GM12878 (cell line): ENCODE measurements around the gene NFKBIZ. TPM values are rescaled to one million over a fixed set of nuclear protein-coding genes. Genes with fewer than 3 reads are reported as not detected.

ENCODE experiments used
- ATAC-seq: fragments of 200-7000 bp; cut with Tn5 transposase; 3 replicates; pipeline ENCODE4 v1.9.1; 2020; ENCODE audit warnings: mild to moderate bottlenecking, moderate library complexity
- BruUV-seq: library from RNA; stranded (reverse); fragments of 400-500 nt; replicated peaks from 2 replicates; lab custom pipeline; 2021; lab: Mats Ljungman, UMichigan
- CTCF ChIA-PET: fragments of 300-600 bp; sonication (Branson Sonifier 250); formaldehyde crosslinking; extraction: SDS; loops from one replicate; lab custom pipeline; 2021; ENCODE audit warnings: inconsistent platforms; lab: Yijun Ruan, JAX
- POLR2A ChIA-PET: fragments of 350-600 bp; formaldehyde crosslinking; extraction: SDS; loops from one replicate; lab custom pipeline; 2021; ENCODE audit warnings: inconsistent platforms; lab: Charles Lee
- RAD21 ChIA-PET: fragments of 300-600 bp; sonication (Branson Sonifier 250); formaldehyde crosslinking; loops from one replicate; lab custom pipeline; 2023; ENCODE audit warnings: antibody characterized with exemption; ENCODE audit not compliant: unreplicated experiment; lab: Charles Lee
- SMC1A ChIA-PET: fragments of 300-600 bp; sonication (Branson Sonifier 250); formaldehyde crosslinking; loops from one replicate; lab custom pipeline; 2023; ENCODE audit not compliant: unreplicated experiment, uncharacterized antibody; lab: Charles Lee
- DNase-seq: peaks from one replicate; pipeline ENCODE4 v3.0.0-alpha.2; 2011; ENCODE audit warnings: low read depth, low spot score
- FAIRE-seq: peaks from 3 replicates; lab custom pipeline; 2011; peaks lifted over from hg19 to GRCh38; lab: Jason Lieb, UNC
- H2AFZ ChIP-seq: 2 replicates; pipeline ENCODE4 v1.6.0; 2011; ENCODE audit warnings: low read depth, low read length, control low read depth; ENCODE audit not compliant: control insufficient read depth
- H3K27ac ChIP-seq: 2 replicates; pipeline ENCODE4 v1.5.1; 2011; ENCODE audit warnings: control low read depth; ENCODE audit not compliant: control insufficient read depth, insufficient read depth
- H3K27me3 ChIP-seq, 2 experiments: replicated peaks in 1 of 2; 2 replicates each; pipeline versions ENCODE4 v1.6.0 to v1.6.1; 2011; ENCODE audit warnings: low read length in 1 of 2; ENCODE audit not compliant: control insufficient read depth in 2 of 2, insufficient read depth in 2 of 2
- H3K36me3 ChIP-seq, 2 experiments: 2 replicates each; pipeline ENCODE4 v1.5.1; 2011; ENCODE audit warnings: low read length in 1 of 2; ENCODE audit not compliant: control insufficient read depth in 2 of 2, insufficient read depth in 2 of 2
- H3K4me1 ChIP-seq: 2 replicates; pipeline ENCODE4 v1.6.1; 2011; ENCODE audit warnings: mild to moderate bottlenecking, low read length, moderate library complexity, mixed read lengths; ENCODE audit not compliant: control insufficient read depth, insufficient read depth
- H3K4me2 ChIP-seq: 2 replicates; pipeline ENCODE4 v1.6.0; 2011; ENCODE audit warnings: control low read depth; ENCODE audit not compliant: control insufficient read depth, insufficient read depth
- H3K4me3 ChIP-seq: fragments of 200-600 bp; sonication (generic); 2 replicates; pipeline ENCODE4 v1.5.1; 2016
- H3K79me2 ChIP-seq: 2 replicates; pipeline ENCODE4 v1.6.0; 2011; ENCODE audit warnings: low read length; ENCODE audit not compliant: control insufficient read depth, insufficient read depth
- H3K9ac ChIP-seq: 2 replicates; pipeline ENCODE4 v1.8.0; 2011; ENCODE audit warnings: low read length, control low read depth, mixed read lengths; ENCODE audit not compliant: control insufficient read depth, insufficient read depth
- H3K9me3 ChIP-seq: replicated peaks from 3 replicates; pipeline ENCODE4 v1.5.1; 2011; ENCODE audit warnings: mild to moderate bottlenecking, low read length; ENCODE audit not compliant: control insufficient read depth, insufficient read depth
- H4K20me1 ChIP-seq: 2 replicates; pipeline ENCODE4 v1.6.0; 2011; ENCODE audit not compliant: control insufficient read depth, insufficient read depth
- BHLHE40 ChIP-seq, 2 experiments: fragments of 450-650 bp in 1 of 2; IDR thresholded peaks; 2 replicates each; pipeline ENCODE4 v1.6.1; 2011 to 2017; ENCODE audit warnings: low read depth in 2 of 2, borderline replicate concordance in 1 of 2, improper control_type of control experiment in 1 of 2, low read length in 1 of 2, mild to moderate bottlenecking in 1 of 2
- CHD2 ChIP-seq: IDR thresholded peaks from 2 replicates; pipeline ENCODE4 v1.6.1; 2011; ENCODE audit warnings: low read depth, low read length, improper control_type of control experiment, borderline replicate concordance
- CHD4 ChIP-seq: fragments of 200-600 bp; sonication (generic); IDR thresholded peaks from 2 replicates; pipeline ENCODE4 v1.6.1; 2016; ENCODE audit warnings: mild to moderate bottlenecking
- EP300 ChIP-seq, 2 experiments: fragments of 150-350 bp in 1 of 2; IDR thresholded peaks; 2 replicates each; pipeline ENCODE4 v1.6.1; 2011 to 2012; ENCODE audit warnings: low read depth in 2 of 2, low read length in 2 of 2, borderline replicate concordance in 1 of 2, improper control_type of control experiment in 1 of 2, inconsistent platforms in 1 of 2; ENCODE audit not compliant: control insufficient read depth in 1 of 2
- ESRRA ChIP-seq: IDR thresholded peaks from 2 replicates; pipeline ENCODE4 v1.6.1; 2012; ENCODE audit warnings: mild to moderate bottlenecking, low read length, improper control_type of control experiment
- FOXK2 ChIP-seq: fragments of 450-650 bp; IDR thresholded peaks from 2 replicates; pipeline ENCODE4 v1.6.1; 2017; ENCODE audit warnings: mild to moderate bottlenecking, moderate library complexity
- GABPA ChIP-seq: IDR thresholded peaks from 2 replicates; pipeline ENCODE4 v1.6.1; 2014; ENCODE audit warnings: antibody characterized with exemption, low read depth, mild to moderate bottlenecking, inconsistent platforms
- GATAD2B ChIP-seq: fragments of 450-650 bp; conservative IDR thresholded peaks from 2 replicates; pipeline ENCODE4 v1.6.1; 2017; ENCODE audit warnings: low read depth, mild to moderate bottlenecking, moderate library complexity
- HDGF ChIP-seq: fragments of 450-650 bp; IDR thresholded peaks from 2 replicates; pipeline ENCODE4 v1.6.1; 2016; ENCODE audit warnings: antibody characterized with exemption
- MEF2A ChIP-seq: IDR thresholded peaks from 2 replicates; pipeline ENCODE4 v1.6.1; 2011; ENCODE audit warnings: low read depth, mild to moderate bottlenecking, low read length, moderate library complexity; ENCODE audit not compliant: insufficient read depth
- MEF2B ChIP-seq: fragments of 450-650 bp; IDR thresholded peaks from 2 replicates; pipeline ENCODE4 v1.6.1; 2018; ENCODE audit warnings: mild to moderate bottlenecking, moderate library complexity; ENCODE audit not compliant: partially characterized antibody, poor library complexity, severe bottlenecking
- NFYB ChIP-seq: IDR thresholded peaks from 2 replicates; pipeline ENCODE4 v1.6.1; 2011; ENCODE audit warnings: low read depth, mild to moderate bottlenecking, low read length, improper control_type of control experiment, moderate library complexity; ENCODE audit not compliant: insufficient read depth
- NRF1 ChIP-seq: conservative IDR thresholded peaks from 2 replicates; pipeline ENCODE4 v1.6.1; 2011; ENCODE audit warnings: mild to moderate bottlenecking, low read depth, low read length, improper control_type of control experiment
- PML ChIP-seq: IDR thresholded peaks from 2 replicates; pipeline ENCODE4 v1.6.1; 2012; ENCODE audit warnings: low read length, inconsistent platforms
- POU2F2 ChIP-seq: IDR thresholded peaks from 3 replicates; pipeline ENCODE4 v1.6.1; 2011; ENCODE audit warnings: low read depth, mild to moderate bottlenecking, low read length, borderline replicate concordance
- RFX5 ChIP-seq: IDR thresholded peaks from 2 replicates; pipeline ENCODE4 v1.6.1; 2011; ENCODE audit warnings: low read depth, low read length, improper control_type of control experiment
- TARDBP ChIP-seq: IDR thresholded peaks from 2 replicates; pipeline ENCODE4 v1.6.1; 2016; ENCODE audit warnings: borderline replicate concordance
- TCF12 ChIP-seq: IDR thresholded peaks from 2 replicates; pipeline ENCODE4 v1.6.1; 2011; ENCODE audit warnings: low read depth, mild to moderate bottlenecking, low read length
- TCF7 ChIP-seq: IDR thresholded peaks from 2 replicates; pipeline ENCODE4 v1.6.1; 2014; ENCODE audit warnings: antibody characterized with exemption, borderline replicate concordance
- ZNF217 ChIP-seq: fragments of 450-650 bp; IDR thresholded peaks from 2 replicates; pipeline ENCODE4 v1.6.1; 2017; ENCODE audit warnings: antibody characterized with exemption, mild to moderate bottlenecking
- ZNF24 ChIP-seq: fragments of 450-650 bp; IDR thresholded peaks from 2 replicates; pipeline ENCODE4 v1.6.1; 2017; ENCODE audit warnings: antibody characterized with exemption, mild to moderate bottlenecking
- WGBS: methylation state at CpG from one replicate; pipeline ENCODE4 v1.1.6; 2016; ENCODE audit warnings: low lambda C conversion rate; ENCODE audit not compliant: insufficient replicate concordance, insufficient coverage; ENCODE audit errors: missing lambda C conversion rate; 5-methylcytosine and 5-hydroxymethylcytosine counted together
- in situ Hi-C: fragments of 300-500 bp; cut with MboI; formaldehyde crosslinking; loops from 9 replicates; pipeline ENCODE4 v1.14.3; 2018; ENCODE audit warnings: mixed read lengths
- intact Hi-C: fragments of 100-400 bp; cut with micrococcal nuclease; formaldehyde crosslinking; loops from one replicate; pipeline ENCODE4 v1.14.2; 2022; ENCODE audit not compliant: unreplicated experiment
- polyA plus RNA-seq, 11 experiments: library from polyadenylated mRNA; depleted of rRNA in 4 of 11; unstranded in 6 of 11; stranded (reverse) in 5 of 11; fragments of >200 nt; fragmentation: Nextera tagmentation in 4 of 11; fragmentation: Illumina TruSeq in 1 of 11; extraction: Ambion mirVana in 4 of 11; extraction: Trizol in 1 of 11; gene quantifications; 1 replicate in 1 of 11; 2 replicates in 10 of 11; pipeline versions ENCODE4 v1.2.1 to v1.2.3, GENCODE V29; 2011 to 2016; ENCODE audit warnings: inconsistent platforms in 2 of 11, missing spikeins in 2 of 11, low read depth in 1 of 11
- total RNA-seq, 4 experiments: library from RNA; depleted of rRNA in 3 of 4; stranded (reverse); fragments of >200 nt in 3 of 4; fragmentation: Illumina TruSeq in 1 of 4; extraction: Trizol in 1 of 4; gene quantifications; 2 replicates each; pipeline versions ENCODE4 v1.2.1 to v1.2.3, GENCODE V29; 2013 to 2021
- TF ChIP-seq, protein P1 (sequence below): fragments of 450-650 bp; IDR thresholded peaks from 2 replicates; pipeline ENCODE4 v1.6.1; 2016; ENCODE audit warnings: mild to moderate bottlenecking
- TF ChIP-seq, protein P2 (sequence below): fragments of 450-650 bp; IDR thresholded peaks from 2 replicates; pipeline ENCODE4 v1.6.1; 2017; ENCODE audit warnings: borderline replicate concordance

The NFKBIZ gene
- total and polyA plus RNA-seq, 10 of the 15 experiments (the other 5 are each of a cell fraction or from before 2014, with no cell fraction given), result 6.3 to 53.8 (median 17.3) TPM

DNA sequence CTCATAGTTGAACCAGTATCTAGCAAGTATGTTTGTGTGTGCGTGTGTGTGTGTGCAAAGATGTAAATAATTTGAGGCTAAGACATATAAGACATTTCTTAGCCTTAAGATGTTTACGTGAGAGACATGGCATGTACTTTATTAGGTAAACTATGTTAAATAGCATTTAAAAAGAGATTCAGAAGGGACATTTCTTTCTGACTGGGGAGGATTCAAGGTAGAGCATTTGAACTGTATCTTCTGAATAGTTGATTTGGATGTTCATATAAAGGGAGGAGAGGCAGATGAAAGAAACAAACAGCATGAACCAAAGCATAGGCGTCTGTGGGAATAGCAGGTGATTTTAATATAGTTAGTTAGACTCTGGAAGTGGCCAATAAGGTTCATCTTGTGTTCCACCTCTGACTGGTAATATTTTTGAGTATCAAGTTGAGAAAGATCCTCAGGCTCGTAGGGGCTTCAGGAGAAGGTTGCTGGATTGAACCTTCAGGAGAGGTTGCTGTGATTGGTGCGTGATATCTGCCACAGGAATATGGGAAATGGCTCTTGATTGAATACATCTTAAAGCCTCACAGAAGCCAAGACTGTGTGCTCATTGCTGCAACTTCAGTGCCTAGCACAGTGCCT, 12.6 kb downstream of the NFKBIZ start:
- ChIA-PET POLR2A (interaction anchor here (1.0 kb wide), 1 partner anchor 12 kb away, joined by 5 read pairs; the partner anchor contains the start of gene NFKBIZ), RAD21 (interaction anchor here (0.6 to 2.1 kb wide), 8 partner anchors 10 to 115 kb away, joined by 3 to 12 read pairs (median 4); no protein-coding TSS in a partner anchor), CTCF (interaction anchor here (0.7 to 2.2 kb wide), 3 partner anchors 35 to 363 kb away, joined by 4 to 7 read pairs (median 5); no protein-coding TSS in a partner anchor), SMC1A (interaction anchor here (0.7 to 10.9 kb wide), 9 partner anchors 10 to 364 kb away, joined by 3 to 72 read pairs (median 5); no protein-coding TSS in a partner anchor)
- Histone ChIP-seq H3K27me3 (no peaks in the 10 kb centered on the region), H3K27ac (no peak overlapping the region), H3K4me3 (no peak overlapping the region), H3K9me3 (no peaks in the 10 kb centered on the region; the same call in 2 of the 3 replicates), H2AFZ (no peak overlapping the region), H3K4me2 (no peak overlapping the region), H3K36me3 (peaks cover 9 to 30% of the 10 kb centered on the region in 2 experiments), H3K9ac (no peak overlapping the region), H3K4me1 (peaks cover 9% of the 10 kb centered on the region), H4K20me1 (no peaks in the 10 kb centered on the region), H3K79me2 (peaks cover 6% of the 10 kb centered on the region)
- intact Hi-C loops, result no loop called here
- in situ Hi-C loops, result no loop called here
- ATAC-seq (peak; percentile 6; the same call in 2 of the 3 replicates), DNase-seq (no peak), FAIRE-seq (no peak)
- no TSS peak for BruUV-seq
- WGBS, result 87% methylated on average over 5 of the region's 5 CpGs
- TF ChIP-seq, protein P1, sequence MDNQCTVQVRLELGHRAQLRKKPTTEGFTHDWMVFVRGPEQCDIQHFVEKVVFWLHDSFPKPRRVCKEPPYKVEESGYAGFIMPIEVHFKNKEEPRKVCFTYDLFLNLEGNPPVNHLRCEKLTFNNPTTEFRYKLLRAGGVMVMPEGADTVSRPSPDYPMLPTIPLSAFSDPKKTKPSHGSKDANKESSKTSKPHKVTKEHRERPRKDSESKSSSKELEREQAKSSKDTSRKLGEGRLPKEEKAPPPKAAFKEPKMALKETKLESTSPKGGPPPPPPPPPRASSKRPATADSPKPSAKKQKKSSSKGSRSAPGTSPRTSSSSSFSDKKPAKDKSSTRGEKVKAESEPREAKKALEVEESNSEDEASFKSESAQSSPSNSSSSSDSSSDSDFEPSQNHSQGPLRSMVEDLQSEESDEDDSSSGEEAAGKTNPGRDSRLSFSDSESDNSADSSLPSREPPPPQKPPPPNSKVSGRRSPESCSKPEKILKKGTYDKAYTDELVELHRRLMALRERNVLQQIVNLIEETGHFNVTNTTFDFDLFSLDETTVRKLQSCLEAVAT, result no peak
- TF ChIP-seq TARDBP (no peak), HDGF (no peak), GATAD2B (no peak), RFX5 (no peak), NFYB (no peak), PML (no peak), ESRRA (no peak), BHLHE40 (IDR thresholded peaks at IDR 0.05; ENCODE audit: borderline replicate concordance in 1 of 2, low read depth in 2 of 2, low read length in 1 of 2) (no peak), CHD4 (no peak), TCF12 (no peak), ZNF217 (no peak), CHD2 (no peak), MEF2B (no peak), FOXK2 (no peak), ZNF24 (no peak), GABPA (no peak), NRF1 (no peak), TCF7 (no peak), EP300 (IDR thresholded peaks at IDR 0.05; ENCODE audit: borderline replicate concordance in 1 of 2, control insufficient read depth in 1 of 2, low read depth in 2 of 2, low read length in 2 of 2) (no peak), MEF2A (no peak), POU2F2 (peak; percentile 55; the same call in 1 of the 3 replicates)
- TF ChIP-seq, protein P2, sequence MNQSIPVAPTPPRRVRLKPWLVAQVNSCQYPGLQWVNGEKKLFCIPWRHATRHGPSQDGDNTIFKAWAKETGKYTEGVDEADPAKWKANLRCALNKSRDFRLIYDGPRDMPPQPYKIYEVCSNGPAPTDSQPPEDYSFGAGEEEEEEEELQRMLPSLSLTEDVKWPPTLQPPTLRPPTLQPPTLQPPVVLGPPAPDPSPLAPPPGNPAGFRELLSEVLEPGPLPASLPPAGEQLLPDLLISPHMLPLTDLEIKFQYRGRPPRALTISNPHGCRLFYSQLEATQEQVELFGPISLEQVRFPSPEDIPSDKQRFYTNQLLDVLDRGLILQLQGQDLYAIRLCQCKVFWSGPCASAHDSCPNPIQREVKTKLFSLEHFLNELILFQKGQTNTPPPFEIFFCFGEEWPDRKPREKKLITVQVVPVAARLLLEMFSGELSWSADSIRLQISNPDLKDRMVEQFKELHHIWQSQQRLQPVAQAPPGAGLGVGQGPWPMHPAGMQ, result no peak
